Ishikawa (cell line): ENCODE data around the gene NDRG4.

Source experiments
- EP300 ChIP-seq: IDR thresholded peaks from 2 replicates; pipeline ENCODE4 v1.6.1; 2012; ENCODE audit warnings: borderline replicate concordance
- FOXM1 ChIP-seq: IDR thresholded peaks from 2 replicates; pipeline ENCODE4 v1.6.1; 2012; ENCODE audit warnings: low read depth, borderline replicate concordance
- YY1 ChIP-seq: IDR thresholded peaks from 2 replicates; pipeline ENCODE4 v1.6.1; 2012; ENCODE audit warnings: low read depth
- TF ChIP-seq, protein P1 (sequence below): IDR thresholded peaks from 2 replicates; pipeline ENCODE4 v1.6.1; 2012; ENCODE audit warnings: low read depth, mild to moderate bottlenecking
- TF ChIP-seq, protein P2 (sequence below): IDR thresholded peaks from 2 replicates; pipeline ENCODE4 v1.6.1; 2012

DNA sequence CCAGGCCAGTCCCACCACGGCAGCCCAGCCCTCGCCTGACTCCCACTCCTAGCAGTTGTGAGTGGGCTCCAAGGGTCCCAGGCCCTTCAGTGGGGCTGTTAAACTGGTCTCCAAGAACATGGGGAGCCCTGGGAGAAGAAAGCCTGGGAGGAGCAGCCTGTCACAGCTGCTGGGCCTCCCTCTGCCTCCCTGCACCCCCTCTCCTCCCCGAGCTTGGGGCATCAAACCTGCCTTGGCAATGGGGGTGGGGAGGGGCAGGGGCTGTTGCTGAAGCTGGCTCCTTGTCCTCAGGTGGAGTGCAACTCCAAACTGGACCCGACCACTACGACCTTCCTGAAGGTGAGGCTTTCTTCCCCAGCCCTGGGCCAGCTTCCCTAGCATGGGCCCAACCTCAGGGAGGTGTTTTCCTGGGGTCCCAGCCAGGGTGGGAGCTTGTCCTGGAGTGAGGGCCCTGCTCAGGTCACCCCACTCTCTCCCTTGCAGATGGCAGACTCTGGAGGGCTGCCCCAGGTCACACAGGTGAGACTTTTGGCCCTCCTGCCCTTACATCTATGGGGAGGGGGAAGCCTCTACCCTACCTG lies 8.8 kb downstream of the NDRG4 start:
- TF ChIP-seq FOXM1 (no peak), EP300 (no peak), YY1 (no peak)
- TF ChIP-seq, protein P1, sequence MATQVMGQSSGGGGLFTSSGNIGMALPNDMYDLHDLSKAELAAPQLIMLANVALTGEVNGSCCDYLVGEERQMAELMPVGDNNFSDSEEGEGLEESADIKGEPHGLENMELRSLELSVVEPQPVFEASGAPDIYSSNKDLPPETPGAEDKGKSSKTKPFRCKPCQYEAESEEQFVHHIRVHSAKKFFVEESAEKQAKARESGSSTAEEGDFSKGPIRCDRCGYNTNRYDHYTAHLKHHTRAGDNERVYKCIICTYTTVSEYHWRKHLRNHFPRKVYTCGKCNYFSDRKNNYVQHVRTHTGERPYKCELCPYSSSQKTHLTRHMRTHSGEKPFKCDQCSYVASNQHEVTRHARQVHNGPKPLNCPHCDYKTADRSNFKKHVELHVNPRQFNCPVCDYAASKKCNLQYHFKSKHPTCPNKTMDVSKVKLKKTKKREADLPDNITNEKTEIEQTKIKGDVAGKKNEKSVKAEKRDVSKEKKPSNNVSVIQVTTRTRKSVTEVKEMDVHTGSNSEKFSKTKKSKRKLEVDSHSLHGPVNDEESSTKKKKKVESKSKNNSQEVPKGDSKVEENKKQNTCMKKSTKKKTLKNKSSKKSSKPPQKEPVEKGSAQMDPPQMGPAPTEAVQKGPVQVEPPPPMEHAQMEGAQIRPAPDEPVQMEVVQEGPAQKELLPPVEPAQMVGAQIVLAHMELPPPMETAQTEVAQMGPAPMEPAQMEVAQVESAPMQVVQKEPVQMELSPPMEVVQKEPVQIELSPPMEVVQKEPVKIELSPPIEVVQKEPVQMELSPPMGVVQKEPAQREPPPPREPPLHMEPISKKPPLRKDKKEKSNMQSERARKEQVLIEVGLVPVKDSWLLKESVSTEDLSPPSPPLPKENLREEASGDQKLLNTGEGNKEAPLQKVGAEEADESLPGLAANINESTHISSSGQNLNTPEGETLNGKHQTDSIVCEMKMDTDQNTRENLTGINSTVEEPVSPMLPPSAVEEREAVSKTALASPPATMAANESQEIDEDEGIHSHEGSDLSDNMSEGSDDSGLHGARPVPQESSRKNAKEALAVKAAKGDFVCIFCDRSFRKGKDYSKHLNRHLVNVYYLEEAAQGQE, result no peak
- TF ChIP-seq, protein P2, sequence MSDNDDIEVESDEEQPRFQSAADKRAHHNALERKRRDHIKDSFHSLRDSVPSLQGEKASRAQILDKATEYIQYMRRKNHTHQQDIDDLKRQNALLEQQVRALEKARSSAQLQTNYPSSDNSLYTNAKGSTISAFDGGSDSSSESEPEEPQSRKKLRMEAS, result no peak
